HepG2 (cell line): ENCODE data around the gene GPR162. TPM values are rescaled to one million over a fixed set of nuclear protein-coding genes. Genes with fewer than 3 reads are reported as not detected.

Experiments
- BRF2 ChIP-seq: sonication (generic); formaldehyde crosslinking; IDR thresholded peaks from 2 replicates; pipeline ENCODE4 v1.8.1; 2022; ENCODE audit warnings: mild to moderate bottlenecking, missing genetic modification reagents
- CREM ChIP-seq, 2 experiments: sonication (generic) in 1 of 2; formaldehyde crosslinking in 1 of 2; IDR thresholded peaks; 2 replicates each; pipeline versions ENCODE4 v1.4.0 to v1.6.1; 2016 to 2020; ENCODE audit warnings: antibody characterized with exemption in 1 of 2, mild to moderate bottlenecking in 1 of 2, missing genetic modification reagents in 1 of 2
- FOXP4 ChIP-seq: sonication (generic); formaldehyde crosslinking; IDR thresholded peaks from 2 replicates; pipeline ENCODE4 v1.4.0; 2020; ENCODE audit warnings: missing genetic modification reagents
- GATA4 ChIP-seq: sonication (generic); IDR thresholded peaks from 2 replicates; pipeline ENCODE4 v1.6.1; 2016; ENCODE audit warnings: antibody characterized with exemption, low read depth, borderline replicate concordance
- HMGA1 ChIP-seq: sonication (generic); formaldehyde crosslinking; conservative IDR thresholded peaks from 2 replicates; pipeline ENCODE4 v1.4.0; 2020; ENCODE audit warnings: missing genetic modification reagents
- MBD4 ChIP-seq: IDR thresholded peaks from 2 replicates; pipeline ENCODE4 v1.6.1; 2012; ENCODE audit warnings: low read length, inconsistent platforms, borderline replicate concordance
- NR2F6 ChIP-seq, 2 experiments: IDR thresholded peaks; 2 replicates each; pipeline ENCODE4 v1.6.1; 2016; ENCODE audit warnings: antibody characterized with exemption in 1 of 2, mild to moderate bottlenecking in 1 of 2
- PRPF4 ChIP-seq: fragments of 200-400 bp; formaldehyde crosslinking; IDR thresholded peaks from 2 replicates; pipeline ENCODE4 v1.6.1; 2016; ENCODE audit warnings: low read length, low read depth; ENCODE audit not compliant: poor library complexity, severe bottlenecking
- REST ChIP-seq, 2 experiments: IDR thresholded peaks; 2 replicates each; pipeline ENCODE4 v1.6.1; 2011 to 2012; ENCODE audit warnings: low read length in 2 of 2, borderline replicate concordance in 1 of 2, low read depth in 1 of 2, mild to moderate bottlenecking in 1 of 2, moderate library complexity in 1 of 2
- REXO4 ChIP-seq: sonication (generic); formaldehyde crosslinking; IDR thresholded peaks from 2 replicates; pipeline ENCODE4 v1.8.0; 2022; ENCODE audit warnings: missing genetic modification reagents, mild to moderate bottlenecking, borderline replicate concordance
- RORA ChIP-seq: sonication (generic); formaldehyde crosslinking; IDR thresholded peaks from 2 replicates; pipeline ENCODE4 v1.5.0; 2020; ENCODE audit warnings: mild to moderate bottlenecking, missing genetic modification reagents, moderate library complexity
- SAFB2 ChIP-seq: sonication (generic); formaldehyde crosslinking; IDR thresholded peaks from 2 replicates; pipeline ENCODE4 v1.5.1; 2020; ENCODE audit warnings: missing genetic modification reagents, low read depth, mild to moderate bottlenecking, borderline replicate concordance
- SMYD3 ChIP-seq: sonication (generic); formaldehyde crosslinking; IDR thresholded peaks from 2 replicates; pipeline ENCODE4 v1.8.1; 2023; ENCODE audit warnings: mild to moderate bottlenecking, missing genetic modification reagents
- SYNCRIP ChIP-seq: fragments of 200-400 bp; formaldehyde crosslinking; IDR thresholded peaks from 2 replicates; pipeline ENCODE4 v1.6.1; 2018; ENCODE audit warnings: mild to moderate bottlenecking, low read depth, low read length; ENCODE audit not compliant: insufficient read depth
- ZBTB3 ChIP-seq: sonication (generic); formaldehyde crosslinking; IDR thresholded peaks from 2 replicates; pipeline ENCODE4 v1.4.0; 2020; ENCODE audit warnings: low read depth, mild to moderate bottlenecking, moderate library complexity, missing genetic modification reagents, borderline replicate concordance
- ZNF503 ChIP-seq: sonication (generic); formaldehyde crosslinking; IDR thresholded peaks from 2 replicates; pipeline ENCODE4 v1.4.0; 2020; ENCODE audit warnings: missing genetic modification reagents
- ZNF768 ChIP-seq: sonication (generic); formaldehyde crosslinking; IDR thresholded peaks from 2 replicates; pipeline ENCODE4 v1.4.0; 2020; ENCODE audit warnings: missing genetic modification reagents
- ZSCAN31 ChIP-seq: sonication (generic); formaldehyde crosslinking; IDR thresholded peaks from 2 replicates; pipeline ENCODE4 v1.5.0; 2020; ENCODE audit warnings: low read depth, mild to moderate bottlenecking, missing genetic modification reagents
- polyA plus RNA-seq, 8 experiments: library from polyadenylated mRNA; depleted of rRNA in 3 of 8; stranded (reverse) in 7 of 8; unstranded in 1 of 8; fragments of >200 nt; fragmentation: Illumina TruSeq in 4 of 8; extraction: Trizol in 4 of 8; gene quantifications; 2 replicates each; pipeline versions ENCODE4 v1.2.1 to v1.2.3, GENCODE V29; 2011 to 2016; ENCODE audit warnings: low read depth in 4 of 8, missing spikeins in 1 of 8, mixed read lengths in 1 of 8; ENCODE audit not compliant: insufficient read depth in 1 of 8
- total RNA-seq, 5 experiments: library from RNA; depleted of rRNA; stranded (reverse); fragments of >200 nt; fragmentation: Illumina TruSeq; extraction: Trizol; gene quantifications; 2 replicates each; pipeline ENCODE4 v1.2.3, GENCODE V29; 2016; ENCODE audit warnings: low read depth in 1 of 5

Gene GPR162
- total and polyA plus RNA-seq, 2 of the 13 experiments (the other 11 are each of a cell fraction or from before 2014, with no cell fraction given), result 0.08 TPM; not detected in 1

- TF ChIP-seq BRF2 (no peak), NR2F6 (IDR thresholded peaks at IDR 0.05) (no peak), NR2F6 (CRISPR knock-in tag; IDR thresholded peaks at IDR 0.05) (no peak), ZBTB3 (CRISPR knock-in tag) (no peak), HMGA1 (CRISPR knock-in tag) (no peak), ZNF503 (CRISPR knock-in tag) (no peak), REXO4 (CRISPR knock-in tag) (no peak), RORA (no peak), SMYD3 (CRISPR knock-in tag) (no peak), PRPF4 (no peak), ZSCAN31 (CRISPR knock-in tag) (0 out of 2 replicates have a peak, but pooled peaks have one; percentile 31), CREM (IDR thresholded peaks at IDR 0.05) (no peak), CREM (CRISPR knock-in tag; IDR thresholded peaks at IDR 0.05) (no peak), GATA4 (0 out of 2 replicates have a peak, but pooled peaks have one; percentile 17), MBD4 (0 out of 2 replicates have a peak, but pooled peaks have one; percentile 34), FOXP4 (CRISPR knock-in tag) (no peak), ZNF768 (CRISPR knock-in tag) (no peak), SAFB2 (CRISPR knock-in tag) (peak; percentile 48; the same call in 1 of the 2 replicates), REST (IDR thresholded peaks at IDR 0.05; ENCODE audit: borderline replicate concordance in 1 of 2, low read depth in 1 of 2, low read length in 2 of 2) (no peak), SYNCRIP (no peak)
Observed at GRCh38 chr12:6871052-6871957, 49.7 kb downstream of the GPR162 start (continued).
